SW 1271 (cell line): ENCODE results near the gene NCK1.

Experiments used
- DNase-seq, 2 experiments: peaks; one replicate each; lab custom pipeline; 2025; lab: John Stamatoyannopoulos, UW

The NCK1 gene

DNA sequence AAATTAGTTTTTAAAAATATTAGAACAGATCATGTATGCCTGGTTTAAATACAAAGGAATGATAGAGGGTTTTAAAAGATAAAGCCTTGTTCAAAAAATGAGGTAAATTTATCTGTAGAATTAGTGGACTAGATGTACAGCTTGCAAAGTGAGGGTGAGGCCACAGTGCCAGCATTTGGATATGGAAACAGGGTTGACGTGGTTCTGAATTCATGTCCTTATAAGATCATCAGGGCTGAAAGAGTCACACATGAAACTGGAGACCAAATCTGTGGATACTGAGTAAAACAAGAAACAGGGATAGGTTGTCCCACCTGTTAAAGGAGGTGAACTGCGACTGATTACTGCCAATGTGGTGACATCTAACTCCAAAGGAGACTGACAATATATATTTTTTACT is 46.3 kb downstream of the NCK1 start:
- no peak for DNase-seq

GRCh38 chr3:136909187-136909586 is 47.2 kb downstream of the NCK1 start:
- DNase-seq = no peak

DNA sequence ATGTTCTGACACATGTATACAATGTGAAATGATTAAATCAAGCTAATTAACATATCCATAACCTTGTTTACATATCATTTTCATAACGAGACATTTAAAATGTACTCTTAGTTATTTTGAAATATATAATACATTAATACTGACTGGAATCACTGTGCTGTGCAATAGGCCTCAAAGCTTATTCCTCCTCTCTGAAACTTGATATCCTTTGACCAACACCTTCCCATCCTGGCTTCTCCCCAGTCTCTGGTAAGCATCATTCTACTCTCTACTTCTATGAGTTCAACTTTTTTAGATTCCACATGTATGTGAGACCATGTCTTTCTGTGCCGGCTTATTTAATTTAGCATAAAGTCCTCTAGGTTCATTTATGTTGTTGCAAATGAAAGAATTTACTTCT is 48.7 kb downstream of the NCK1 start:
- DNase-seq = no peak

DNA sequence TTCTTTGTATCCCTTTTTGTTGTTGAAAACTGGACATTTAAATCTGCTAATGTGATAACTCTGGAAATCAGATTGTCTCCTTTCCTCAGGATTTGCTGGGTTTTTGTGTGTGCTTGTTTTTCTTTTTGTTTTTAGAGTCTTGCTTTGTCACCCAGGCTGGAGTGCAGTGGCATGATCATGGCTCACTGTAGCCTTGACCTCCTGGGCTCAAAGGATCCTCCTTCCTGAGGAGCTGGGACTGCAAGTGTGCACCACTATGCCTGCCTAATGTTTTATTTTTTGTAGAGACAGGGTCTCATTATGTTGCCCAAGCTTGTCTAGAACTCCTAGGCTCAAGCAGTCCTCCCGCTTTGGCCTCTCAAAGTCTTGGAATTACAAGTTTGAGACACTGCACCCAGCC is 51.2 kb downstream of the NCK1 start:
- no peak for DNase-seq

- DNase-seq = no peak
Observed at GRCh38 chr3:136914739-136915138, 52.7 kb downstream of the NCK1 start.

DNA sequence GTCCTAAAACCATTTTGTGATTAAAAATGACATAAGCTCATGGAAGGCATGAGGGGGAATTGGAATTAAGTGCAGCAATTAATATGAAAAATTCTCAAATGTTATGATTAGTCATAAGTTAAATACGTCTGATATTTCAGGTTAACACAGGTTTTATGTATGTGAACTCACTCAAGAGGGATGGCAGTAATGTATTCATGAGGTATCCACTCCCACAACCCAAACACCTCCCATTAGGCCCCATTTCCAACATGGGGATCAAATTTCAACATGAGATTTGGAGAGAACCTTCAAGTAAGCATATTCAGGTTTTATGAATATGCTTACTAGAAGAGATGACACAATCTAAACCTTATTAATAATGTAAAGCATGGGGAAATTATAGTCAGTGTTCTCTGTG is 54.2 kb downstream of the NCK1 start:
- no peak for DNase-seq

DNA sequence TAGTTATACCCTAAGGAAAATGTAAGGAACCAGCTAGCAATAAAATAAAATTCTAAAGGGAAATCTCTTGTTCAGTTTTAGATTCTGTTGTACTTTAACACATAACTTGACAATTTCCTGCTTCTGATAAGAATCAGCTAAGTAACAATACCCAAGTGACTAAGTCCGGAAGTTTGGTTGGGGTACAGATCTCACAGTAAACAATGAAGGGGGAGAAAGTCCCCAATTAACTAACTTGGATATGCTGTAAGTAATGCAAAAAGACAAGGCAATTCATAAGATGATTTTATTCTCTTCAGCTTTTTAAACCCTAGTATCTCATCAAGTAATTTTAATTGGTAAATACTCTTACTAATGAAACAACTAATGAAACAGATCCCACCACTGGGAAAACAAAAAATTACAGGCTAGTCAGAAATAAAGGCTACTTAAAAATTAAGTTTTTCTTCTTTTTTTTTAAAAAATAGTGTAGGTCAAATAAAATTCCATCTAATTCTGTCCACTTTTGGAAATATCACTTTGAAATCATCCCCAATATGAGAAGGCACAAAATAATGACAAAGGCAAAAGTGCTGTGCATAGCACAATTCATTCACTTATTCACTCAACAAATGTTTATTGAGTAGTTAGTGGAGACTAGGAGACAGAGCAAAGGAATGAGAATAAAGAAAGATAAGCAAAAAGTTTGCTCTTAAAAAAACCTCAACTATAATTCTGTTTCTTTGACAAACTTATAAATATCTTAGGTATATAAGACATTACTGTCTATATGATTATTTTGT is 58.0 kb downstream of the NCK1 start:
- DNase-seq = no peak

DNA sequence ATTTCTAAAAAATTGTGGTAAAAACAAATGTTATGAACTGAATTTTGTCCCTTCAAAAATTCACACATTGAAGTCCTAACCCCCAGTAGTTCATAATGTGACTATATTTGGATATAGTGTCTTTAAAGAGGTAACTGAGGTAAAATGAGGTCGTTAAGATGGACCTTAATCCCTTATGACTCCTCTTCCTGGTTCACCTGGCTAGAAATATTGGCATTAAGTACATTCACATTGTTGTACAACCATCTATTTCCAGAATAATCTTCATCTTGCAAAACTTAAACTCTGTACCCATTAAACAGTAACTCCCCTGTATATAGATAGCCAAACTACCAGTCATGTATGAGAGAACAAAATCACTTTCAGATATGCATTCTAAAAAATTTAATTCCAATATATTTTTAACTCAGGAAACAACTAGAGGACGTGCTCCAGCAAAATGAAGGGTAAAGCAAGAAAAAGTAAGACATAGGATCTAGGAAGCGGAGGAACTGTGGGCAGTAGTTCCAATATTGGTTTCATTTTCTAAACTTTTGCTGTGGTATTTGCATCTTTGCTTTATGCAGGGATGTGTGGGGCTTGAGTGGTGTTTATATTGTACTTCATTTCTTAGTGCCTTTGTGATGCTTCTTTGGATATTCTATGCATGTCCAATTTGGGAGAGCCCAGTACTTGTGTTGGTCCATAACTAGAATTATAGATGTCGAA is 59.0 kb downstream of the NCK1 start:
- no peak for DNase-seq

- DNase-seq = no peak
Observed at GRCh38 chr3:136925425-136926190, 63.6 kb downstream of the NCK1 start.

GRCh38 chr3:136928240-136928639 is 66.2 kb downstream of the NCK1 start:
- DNase-seq = no peak

GRCh38 chr3:136929977-136930670 is 68.1 kb downstream of the NCK1 start:
- no peak for DNase-seq

DNA sequence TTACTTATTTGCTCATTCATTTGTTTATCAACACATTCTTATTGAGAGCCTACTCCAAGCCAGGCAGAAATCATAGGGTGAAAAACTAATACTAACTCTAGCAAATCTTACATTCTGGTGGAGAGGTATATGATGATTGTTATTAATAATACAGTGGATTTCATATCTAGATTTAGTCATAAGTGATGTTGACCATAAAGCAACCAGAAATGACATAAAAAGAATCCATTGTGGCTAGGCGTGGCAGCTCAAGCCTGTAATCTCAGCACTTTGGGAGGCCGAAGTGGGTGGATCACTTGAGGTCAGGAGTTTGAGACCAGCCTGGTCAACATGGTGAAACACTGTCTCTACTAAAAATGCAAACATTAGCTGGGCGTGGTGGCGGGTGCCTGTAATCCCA is 69.6 kb downstream of the NCK1 start:
- no peak for DNase-seq

- DNase-seq = no peak
Observed at GRCh38 chr3:136932523-136932922, 70.5 kb downstream of the NCK1 start.

GRCh38 chr3:136932978-136933772 is 71.2 kb downstream of the NCK1 start:
- DNase-seq = no peak

- no peak for DNase-seq
Observed at GRCh38 chr3:136937175-136937574, 75.2 kb downstream of the NCK1 start.

DNA sequence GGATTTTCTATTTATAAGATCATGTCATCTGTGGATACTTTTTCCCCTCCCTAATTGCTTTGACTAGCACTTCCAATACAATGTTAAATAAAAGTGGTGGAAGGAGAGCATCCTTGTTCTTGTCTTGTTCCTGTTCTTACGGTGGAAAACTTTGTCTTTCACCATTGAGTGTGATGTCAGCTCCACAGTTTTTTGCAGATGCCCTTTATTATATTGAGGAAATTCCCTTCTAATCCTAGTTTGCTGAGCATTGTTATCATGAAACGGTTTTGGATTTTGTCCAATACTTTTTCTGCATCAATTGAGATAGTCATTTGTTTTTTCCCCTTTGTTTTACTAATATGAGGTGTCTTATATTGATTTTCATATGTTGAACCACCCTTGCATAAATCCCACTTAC is 75.8 kb downstream of the NCK1 start:
- DNase-seq = no peak

DNA sequence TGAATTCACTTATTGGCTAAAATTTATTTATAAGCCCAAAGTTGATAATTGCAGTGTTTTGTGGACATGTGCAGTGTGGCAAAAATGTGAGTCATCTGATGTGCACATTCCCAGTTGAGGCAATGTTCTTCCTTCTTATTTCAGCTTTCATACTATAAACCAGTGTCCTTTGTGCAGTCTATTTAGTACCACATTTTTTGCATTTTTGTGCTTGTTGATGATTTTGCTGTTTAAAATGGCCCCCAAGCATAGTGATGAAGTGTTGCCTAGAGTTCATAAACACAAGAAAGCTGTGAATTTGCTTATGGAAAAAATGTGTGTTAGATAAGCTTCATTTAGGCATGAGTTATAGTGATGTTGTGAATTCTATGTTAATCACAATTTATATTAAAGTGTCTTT is 76.3 kb downstream of the NCK1 start:
- DNase-seq = peak in 1 of 2 experiments; percentile 12

DNA sequence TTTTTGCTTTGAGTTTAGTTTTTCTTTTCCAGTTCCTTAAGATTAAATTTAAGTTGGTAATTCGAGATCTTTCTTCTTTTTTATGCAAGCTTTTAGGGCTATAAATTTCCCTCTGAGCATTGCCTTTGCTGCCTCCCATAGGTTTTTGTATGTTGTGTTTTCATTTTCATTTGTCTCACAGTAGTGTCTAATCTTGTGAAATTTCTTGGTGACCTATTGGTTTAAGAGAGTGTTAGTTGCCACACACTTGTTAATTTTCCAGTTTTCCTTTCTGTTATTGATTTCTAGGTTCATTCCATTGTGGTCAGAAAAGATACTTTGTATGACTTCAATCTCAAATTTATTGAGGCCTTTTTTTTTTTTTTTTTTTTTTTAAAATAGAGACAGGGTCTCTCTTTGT is 77.5 kb downstream of the NCK1 start:
- no peak for DNase-seq

GRCh38 chr3:136942803-136943202 is 80.8 kb downstream of the NCK1 start:
- DNase-seq = no peak

DNA sequence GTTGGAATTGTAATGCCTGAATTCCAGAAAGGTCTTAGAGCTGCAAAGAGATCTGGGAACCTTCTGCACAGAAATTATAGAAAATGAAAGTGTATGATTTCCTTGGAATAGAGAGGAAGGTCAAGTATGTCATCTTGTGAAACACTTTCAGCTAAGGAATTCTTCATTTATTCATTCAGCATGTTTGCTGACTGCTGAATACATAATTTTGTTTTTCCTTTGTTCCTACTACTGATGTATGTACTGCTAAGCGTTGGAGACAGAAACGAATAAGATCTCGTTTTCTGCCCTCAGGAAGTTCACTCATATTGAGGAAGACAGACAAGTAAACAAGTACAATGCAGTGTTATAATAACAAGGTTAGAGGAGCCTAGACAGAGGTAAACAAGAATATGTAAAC is 81.4 kb downstream of the NCK1 start:
- DNase-seq = no peak

- DNase-seq = no peak
Observed at GRCh38 chr3:136946978-136947377, 85.0 kb downstream of the NCK1 start.

GRCh38 chr3:136947477-136947876 is 85.5 kb downstream of the NCK1 start:
- no peak for DNase-seq
